ENCODE measurements around the gene SLC6A17.

Gene SLC6A17

GRCh38 chr1:110138956-110139355 lies 11.3 kb upstream of the SLC6A17 start:
- Histone ChIP-seq H3K27ac (ENCODE audit: low read length) (no peak overlapping the region), H3K79me2 (ENCODE audit: low read length) (no peaks in the 10 kb centered on the region), H3K27me3 (ENCODE audit: low read depth, low read length) (peaks cover 13% of the 10 kb centered on the region; the same call in 1 of the 2 replicates), H3K36me3 (replicated peaks; ENCODE audit: low read depth, low read length) (no peaks in the 10 kb centered on the region), H4K20me1 (ENCODE audit: insufficient read depth, low read length) (no peaks in the 10 kb centered on the region), H3K4me2 (ENCODE audit: low read length) (no peak overlapping the region), H3K9ac (ENCODE audit: low read length) (no peak overlapping the region), H3K9me3 (ENCODE audit: insufficient read depth, low read length) (no peaks in the 10 kb centered on the region), H3K4me3 (ENCODE audit: low read length) (no peak overlapping the region), H2AFZ (ENCODE audit: low read depth, low read length) (no peak overlapping the region), H3K4me1 (ENCODE audit: low read length) (0 out of 2 replicates have a peak, but pooled peaks cover 6% of the 10 kb centered on the region)
- no peak for TF ChIP-seq EZH2phosphoT487 (IDR thresholded peaks at IDR 0.05; ENCODE audit: low read depth)
- no peak for TF ChIP-seq CTCF (IDR thresholded peaks at IDR 0.05; ENCODE audit: low read depth, low read length)

DNA sequence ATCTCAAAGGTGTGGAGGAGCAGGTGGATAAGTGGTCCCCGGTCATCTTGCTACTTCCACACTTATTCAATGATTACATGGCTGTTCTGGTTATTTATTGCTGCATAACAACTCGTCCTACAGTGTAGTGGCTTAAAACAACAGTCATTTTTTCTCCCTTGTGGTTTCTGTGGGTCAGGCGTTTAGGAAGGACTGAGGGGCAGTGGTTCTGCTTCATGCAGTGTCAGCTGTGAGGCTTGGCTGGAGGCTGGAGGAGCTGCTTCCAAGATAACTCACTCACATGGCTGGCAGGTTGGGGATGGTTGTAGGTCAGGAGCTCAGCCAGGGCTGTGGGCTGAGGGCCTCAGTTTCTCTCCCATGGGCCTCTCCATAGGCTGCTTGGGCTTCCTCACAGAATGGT lies 5.9 kb upstream of the SLC6A17 start:
- Histone ChIP-seq H3K27me3 (ENCODE audit: low read depth, low read length) (peaks cover 24% of the 10 kb centered on the region; the same call in 1 of the 2 replicates), H3K9ac (ENCODE audit: low read length) (no peak overlapping the region), H3K4me2 (ENCODE audit: low read length) (no peak overlapping the region), H3K9me3 (ENCODE audit: insufficient read depth, low read length) (no peaks in the 10 kb centered on the region), H3K4me3 (ENCODE audit: low read length) (no peak overlapping the region), H4K20me1 (ENCODE audit: insufficient read depth, low read length) (no peaks in the 10 kb centered on the region), H3K4me1 (ENCODE audit: low read length) (no peaks in the 10 kb centered on the region), H3K79me2 (ENCODE audit: low read length) (no peaks in the 10 kb centered on the region), H3K36me3 (replicated peaks; ENCODE audit: low read depth, low read length) (no peaks in the 10 kb centered on the region), H3K27ac (ENCODE audit: low read length) (no peak overlapping the region), H2AFZ (ENCODE audit: low read depth, low read length) (no peak overlapping the region)
- TF ChIP-seq EZH2phosphoT487 (IDR thresholded peaks at IDR 0.05; ENCODE audit: low read depth): no peak
- no peak for TF ChIP-seq CTCF (IDR thresholded peaks at IDR 0.05; ENCODE audit: low read depth, low read length)

GRCh38 chr1:110148961-110149360 lies 1.3 kb upstream of the SLC6A17 start:
- Histone ChIP-seq H2AFZ (ENCODE audit: low read depth, low read length) (no peak overlapping the region), H3K27ac (ENCODE audit: low read length) (no peak overlapping the region), H3K36me3 (replicated peaks; ENCODE audit: low read depth, low read length) (no peaks in the 10 kb centered on the region), H4K20me1 (ENCODE audit: insufficient read depth, low read length) (no peaks in the 10 kb centered on the region), H3K9me3 (ENCODE audit: insufficient read depth, low read length) (no peaks in the 10 kb centered on the region), H3K9ac (ENCODE audit: low read length) (no peak overlapping the region), H3K4me1 (ENCODE audit: low read length) (no peaks in the 10 kb centered on the region), H3K4me3 (ENCODE audit: low read length) (no peak overlapping the region), H3K4me2 (ENCODE audit: low read length) (no peak overlapping the region), H3K79me2 (ENCODE audit: low read length) (no peaks in the 10 kb centered on the region), H3K27me3 (ENCODE audit: low read depth, low read length) (peaks cover 15% of the 10 kb centered on the region; the same call in 1 of the 2 replicates)
- TF ChIP-seq CTCF (IDR thresholded peaks at IDR 0.05; ENCODE audit: low read depth, low read length) (peak; percentile 36; the same call in 1 of the 2 replicates), EZH2phosphoT487 (IDR thresholded peaks at IDR 0.05; ENCODE audit: low read depth) (no peak)

DNA sequence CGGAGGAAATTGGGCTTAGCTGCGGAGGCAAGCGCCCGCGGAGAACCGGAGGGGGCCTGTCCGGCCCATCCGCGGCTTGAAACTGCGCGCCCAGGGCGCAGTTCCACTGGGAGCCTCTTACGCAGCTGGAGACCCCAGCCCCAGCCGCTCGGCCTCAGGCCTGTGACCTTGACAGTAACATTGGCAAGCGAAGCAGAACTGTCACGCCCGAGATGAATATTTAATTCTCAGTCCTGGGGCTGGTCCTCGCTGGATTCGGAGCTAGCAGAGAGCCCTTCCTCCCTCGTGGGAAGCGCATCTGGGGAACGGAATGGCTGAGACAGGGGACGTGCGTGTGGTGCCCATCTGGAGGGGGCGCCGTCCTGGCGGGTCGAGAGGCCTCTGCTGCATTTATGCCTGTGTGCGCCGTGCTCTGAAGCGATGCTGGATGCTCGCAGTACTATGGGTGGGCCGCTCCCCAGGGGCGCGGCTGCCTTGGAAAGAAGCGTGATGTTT lies 928 bp downstream of the SLC6A17 start:
- Histone ChIP-seq H3K4me3 (ENCODE audit: low read length) (no peak overlapping the region), H3K36me3 (replicated peaks; ENCODE audit: low read depth, low read length) (no peaks in the 10 kb centered on the region), H3K4me2 (ENCODE audit: low read length) (no peak overlapping the region), H3K79me2 (ENCODE audit: low read length) (no peaks in the 10 kb centered on the region), H3K27me3 (ENCODE audit: low read depth, low read length) (peaks cover 9% of the 10 kb centered on the region; the same call in 1 of the 2 replicates), H2AFZ (ENCODE audit: low read depth, low read length) (no peak overlapping the region), H4K20me1 (ENCODE audit: insufficient read depth, low read length) (no peaks in the 10 kb centered on the region), H3K9me3 (ENCODE audit: insufficient read depth, low read length) (no peaks in the 10 kb centered on the region), H3K9ac (ENCODE audit: low read length) (no peak overlapping the region), H3K27ac (ENCODE audit: low read length) (no peak overlapping the region), H3K4me1 (ENCODE audit: low read length) (no peaks in the 10 kb centered on the region)
- TF ChIP-seq CTCF (IDR thresholded peaks at IDR 0.05; ENCODE audit: low read depth, low read length): no peak
- TF ChIP-seq EZH2phosphoT487 (IDR thresholded peaks at IDR 0.05; ENCODE audit: low read depth): no peak
